ENCODE data around the gene RBM26. TPM values are rescaled to one million over a fixed set of nuclear protein-coding genes. Genes with fewer than 3 reads are reported as not detected.

RBM26 gene
- total RNA-seq, 3 donors from 2014 or later: 58.2 to 65.1 (median 63.6) TPM

DNA sequence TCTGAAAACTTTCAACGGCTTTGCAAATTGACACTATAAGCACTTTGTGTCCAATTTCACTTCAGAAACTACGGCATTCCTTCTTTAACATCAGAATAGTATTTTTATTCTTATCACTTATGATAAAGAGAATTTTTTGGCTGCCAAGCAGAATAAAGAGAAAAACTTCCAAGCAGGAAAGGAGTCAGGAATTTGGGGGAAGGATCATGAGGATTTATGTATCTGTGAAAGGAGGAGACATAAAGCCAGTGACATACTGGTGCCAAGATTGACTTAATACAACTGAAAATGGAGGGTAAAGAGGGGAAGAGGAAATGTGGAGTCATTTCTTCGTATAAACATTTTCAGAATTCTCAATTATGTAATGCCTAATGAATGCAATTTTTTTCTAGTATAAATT, 94.7 kb downstream of the RBM26 start:
- Mint-ChIP-seq H3K4me1 (ENCODE audit: low read depth) (no peaks in the 10 kb centered on the region), H3K27me3 (ENCODE audit: low read depth) (no peaks in the 10 kb centered on the region), H3K9me3 (no peaks in the 10 kb centered on the region), H3K4me3 (no peak overlapping the region), H3K36me3 (ENCODE audit: insufficient read depth) (peaks cover 7% of the 10 kb centered on the region)
- DNase-seq: no peak
- no peak for ATAC-seq

DNA sequence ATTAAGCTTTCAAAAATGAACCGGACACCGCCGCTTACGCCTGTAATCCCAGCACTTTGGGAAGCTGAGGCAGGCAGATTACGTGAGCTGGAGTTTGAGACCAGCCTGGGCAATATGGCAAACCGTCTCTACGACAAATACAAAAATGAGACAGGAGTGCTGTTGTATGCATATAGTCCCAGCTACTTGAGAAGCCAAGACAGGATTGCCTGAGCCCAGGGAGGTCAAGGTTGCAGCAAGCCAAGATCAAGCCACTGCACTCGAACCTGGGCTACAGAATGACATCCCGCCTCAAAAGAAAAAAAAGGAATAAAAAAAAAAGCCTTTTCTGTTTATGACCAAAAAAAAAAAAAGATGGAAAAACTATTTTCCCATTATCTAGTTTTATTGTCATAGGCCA, 96.4 kb downstream of the RBM26 start:
- Mint-ChIP-seq H3K9me3 (no peaks in the 10 kb centered on the region), H3K4me3 (no peak overlapping the region), H3K36me3 (ENCODE audit: insufficient read depth) (peaks cover 5% of the 10 kb centered on the region), H3K27me3 (ENCODE audit: low read depth) (no peaks in the 10 kb centered on the region), H3K4me1 (ENCODE audit: low read depth) (no peaks in the 10 kb centered on the region)
- DNase-seq (no peak), ATAC-seq (no peak)

DNA sequence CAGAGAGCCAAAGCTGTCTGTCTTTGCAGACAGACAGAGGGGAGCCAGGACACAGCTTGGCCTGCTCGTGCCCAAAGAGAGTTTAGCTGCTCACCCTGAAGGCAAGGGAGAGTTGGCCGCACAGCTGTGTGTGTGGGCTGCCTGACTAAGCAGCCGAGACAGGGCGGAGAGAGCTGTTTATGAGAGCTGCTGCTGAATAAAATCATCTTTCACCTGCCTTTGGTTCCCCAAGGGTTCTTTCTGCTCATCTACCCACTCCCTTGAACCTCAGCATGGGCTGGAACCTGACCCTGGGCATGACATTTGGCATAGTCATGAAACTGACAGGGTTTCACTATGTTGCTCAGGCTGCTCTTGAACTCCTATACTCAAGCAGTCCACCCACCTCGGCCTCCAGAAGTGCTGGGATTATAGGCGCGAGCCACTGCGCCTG, 98.2 kb downstream of the RBM26 start:
- Mint-ChIP-seq H3K27me3 (ENCODE audit: low read depth) (peaks cover 3% of the 10 kb centered on the region), H3K9me3 (no peaks in the 10 kb centered on the region), H3K4me3 (no peak overlapping the region), H3K36me3 (ENCODE audit: insufficient read depth) (peaks cover 2% of the 10 kb centered on the region), H3K4me1 (ENCODE audit: low read depth) (no peaks in the 10 kb centered on the region)
- DNase-seq (no peak), ATAC-seq (peak; percentile 43 to 60)

DNA sequence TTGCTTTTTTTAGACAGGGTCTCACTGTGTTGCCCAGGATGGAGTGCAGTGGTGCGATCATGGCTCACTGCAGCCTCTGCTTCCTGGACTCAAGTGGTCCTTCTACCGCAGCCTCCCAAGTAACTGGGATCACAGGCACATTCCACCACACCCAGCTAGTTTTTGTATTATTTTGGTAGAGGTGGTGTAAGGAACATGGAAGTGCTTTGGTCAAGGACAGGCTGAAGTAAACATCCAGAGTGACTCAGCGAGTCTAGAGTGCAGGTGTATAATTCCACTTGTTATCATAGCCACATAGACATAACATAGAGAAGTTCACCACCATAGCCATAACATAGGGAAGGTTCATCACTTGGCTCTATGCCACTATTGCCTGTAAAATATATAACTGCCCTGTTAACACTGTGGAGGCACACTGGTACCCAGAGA, 98.6 kb downstream of the RBM26 start:
- peaks cover 2% of the 10 kb centered on the region for H3K36me3 Mint-ChIP-seq (ENCODE audit: insufficient read depth)
- ATAC-seq (peak; percentile 14 to 18), DNase-seq (no peak)
- H3K9me3 Mint-ChIP-seq: no peaks in the 10 kb centered on the region
- no peak overlapping the region for H3K4me3 Mint-ChIP-seq
- peaks cover 7% of the 10 kb centered on the region for H3K27me3 Mint-ChIP-seq (ENCODE audit: low read depth)
- H3K4me1 Mint-ChIP-seq (ENCODE audit: low read depth): no peaks in the 10 kb centered on the region

DNA sequence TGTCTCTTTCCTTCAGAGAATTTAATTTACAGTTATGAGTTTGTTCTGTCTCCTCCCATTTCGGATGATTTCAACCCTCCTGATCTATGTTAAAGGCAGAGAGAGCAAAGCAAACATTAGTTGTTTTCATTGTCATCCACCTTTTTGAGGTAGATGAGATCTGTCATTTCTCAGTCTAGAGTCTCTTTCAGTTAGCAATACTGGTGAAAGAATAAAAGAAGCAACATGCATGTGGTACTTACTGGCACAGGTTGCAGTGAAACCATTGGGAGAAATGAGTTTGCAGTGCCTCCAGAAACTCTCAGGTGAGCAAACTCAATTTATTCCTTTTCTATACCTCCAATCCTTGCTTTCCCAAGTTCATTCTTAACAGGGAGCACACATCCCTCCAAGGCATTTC, 99.4 kb downstream of the RBM26 start:
- DNase-seq (no peak), ATAC-seq (no peak)
- H3K4me3 Mint-ChIP-seq: no peak overlapping the region
- peaks cover 2% of the 10 kb centered on the region for H3K36me3 Mint-ChIP-seq (ENCODE audit: insufficient read depth)
- H3K27me3 Mint-ChIP-seq (ENCODE audit: low read depth): peaks cover 10% of the 10 kb centered on the region
- no peaks in the 10 kb centered on the region for H3K4me1 Mint-ChIP-seq (ENCODE audit: low read depth)
- H3K9me3 Mint-ChIP-seq: no peaks in the 10 kb centered on the region

DNA sequence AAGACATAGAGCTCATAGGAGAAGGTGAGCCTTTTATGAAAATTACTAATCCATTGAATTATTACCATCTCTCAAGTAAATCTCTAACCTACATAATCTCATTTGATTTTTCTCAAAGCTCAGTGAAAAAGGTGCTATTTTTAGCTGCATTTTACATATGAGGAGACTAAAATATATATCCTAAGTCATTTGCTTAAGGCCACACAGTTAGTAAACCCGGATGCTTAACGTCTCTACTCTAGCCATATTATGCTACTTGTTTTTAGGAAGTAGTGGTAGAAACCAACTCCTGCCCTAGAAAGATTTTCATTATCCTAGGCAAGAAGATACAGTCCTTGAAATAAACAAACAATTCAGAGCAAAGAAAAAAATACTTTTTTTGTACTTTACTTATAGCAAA, 108.9 kb downstream of the RBM26 start:
- DNase-seq (no peak), ATAC-seq (no peak)
- Mint-ChIP-seq H3K36me3 (ENCODE audit: insufficient read depth) (no peaks in the 10 kb centered on the region), H3K9me3 (no peaks in the 10 kb centered on the region), H3K27me3 (ENCODE audit: low read depth) (peaks cover 11% of the 10 kb centered on the region), H3K4me1 (ENCODE audit: low read depth) (no peaks in the 10 kb centered on the region), H3K4me3 (no peak overlapping the region)

DNA sequence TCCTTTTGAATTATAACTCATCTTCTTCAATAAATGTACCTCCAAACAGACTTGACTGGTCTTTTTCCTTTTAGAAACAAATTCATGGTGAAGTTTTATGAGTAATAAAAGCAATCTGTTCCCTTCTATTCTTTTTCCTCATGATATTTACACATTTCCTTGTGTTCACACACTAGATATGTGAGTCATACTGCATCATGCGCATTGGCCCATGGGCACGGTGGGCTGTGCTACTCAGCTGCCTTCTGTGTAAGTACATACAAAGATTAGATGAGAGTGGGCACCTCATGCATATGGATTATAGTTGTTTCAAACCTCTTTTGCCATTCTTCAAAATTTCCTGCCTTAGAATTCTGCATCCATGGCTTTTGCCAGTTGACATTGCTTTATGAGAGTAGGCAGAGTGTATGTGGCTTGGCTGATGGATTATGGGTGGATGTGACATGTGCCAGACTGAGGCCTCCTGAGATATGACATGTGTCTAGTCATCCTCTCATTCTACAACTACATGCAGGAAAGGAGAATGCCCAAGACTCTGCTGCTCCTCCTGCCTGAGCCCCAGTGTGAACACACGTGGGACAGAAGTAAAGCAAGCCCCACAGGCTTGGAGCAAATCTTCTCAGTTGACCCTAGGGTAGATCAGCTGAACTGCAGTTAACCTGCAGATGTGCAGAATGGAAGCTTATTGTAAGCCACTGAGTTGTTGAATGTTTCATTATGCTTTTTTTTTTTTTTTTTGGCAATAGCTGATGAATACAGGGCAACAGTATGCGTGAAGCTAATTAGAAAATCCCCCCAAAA, 109.9 kb downstream of the RBM26 start:
- no peak for ATAC-seq

DNA sequence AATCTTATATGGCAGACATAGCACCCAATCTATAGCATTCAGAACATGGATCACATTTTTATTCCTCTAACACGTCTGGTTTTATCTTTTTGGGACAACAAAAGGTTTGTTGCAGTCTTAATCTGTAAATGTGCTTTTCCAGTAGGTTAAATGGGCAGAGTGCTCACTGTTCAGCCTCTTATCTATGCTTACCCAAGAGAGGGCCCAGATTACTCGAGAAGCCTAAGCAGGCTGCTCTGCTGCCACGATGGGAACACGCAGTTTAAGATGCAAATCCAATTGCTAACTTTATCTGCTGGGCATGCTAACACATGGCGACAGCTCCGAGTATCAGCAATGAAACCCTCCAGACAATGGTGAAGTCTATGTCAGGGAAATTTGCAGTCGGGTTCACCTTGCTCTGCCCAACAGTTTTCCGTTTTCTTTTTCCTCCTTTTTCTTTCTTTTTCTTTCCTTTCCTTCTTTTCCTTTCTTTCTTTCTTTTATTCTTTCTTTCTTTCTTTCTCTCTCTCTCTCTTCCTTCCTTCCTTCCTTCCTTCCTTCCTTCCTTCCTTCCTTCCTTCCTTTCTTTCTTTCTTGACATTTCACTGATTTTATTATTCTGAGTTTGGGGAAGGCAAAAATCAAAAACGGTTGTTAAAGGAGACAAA, 115.3 kb downstream of the RBM26 start:
- no peaks in the 10 kb centered on the region for H3K9me3 Mint-ChIP-seq
- H3K36me3 Mint-ChIP-seq (ENCODE audit: insufficient read depth): no peaks in the 10 kb centered on the region
- no peak overlapping the region for H3K4me3 Mint-ChIP-seq
- H3K4me1 Mint-ChIP-seq (ENCODE audit: low read depth): no peaks in the 10 kb centered on the region
- peaks cover 1% of the 10 kb centered on the region for H3K27me3 Mint-ChIP-seq (ENCODE audit: low read depth)
- DNase-seq: no peak
- ATAC-seq: no peak

More for the DNA sequence above, 109.9 kb downstream of the RBM26 start:
- Mint-ChIP-seq H3K27me3 (ENCODE audit: low read depth) (peaks cover 7% of the 10 kb centered on the region), H3K4me3 (no peak overlapping the region), H3K4me1 (ENCODE audit: low read depth) (no peaks in the 10 kb centered on the region), H3K9me3 (no peaks in the 10 kb centered on the region), H3K36me3 (ENCODE audit: insufficient read depth) (no peaks in the 10 kb centered on the region)
- no peak for DNase-seq

DNA sequence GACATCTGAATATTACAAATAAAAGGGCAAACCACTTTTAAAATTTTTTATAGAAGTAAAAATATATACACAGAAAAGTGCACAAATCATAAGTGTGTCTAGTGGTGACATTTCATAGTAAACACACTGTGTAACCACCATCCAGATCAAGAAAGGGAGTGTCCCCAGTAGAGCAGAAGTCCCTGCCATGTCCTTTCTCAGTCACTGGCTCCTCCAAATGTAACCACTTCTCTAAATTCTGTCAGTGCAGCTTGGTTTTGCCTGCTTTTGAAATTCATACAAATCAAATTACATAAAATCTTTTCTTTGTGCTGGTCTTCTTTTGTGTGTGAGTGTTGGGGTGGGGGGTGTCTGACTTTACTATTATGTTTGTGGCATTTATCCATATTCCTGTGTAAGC, 116.5 kb downstream of the RBM26 start:
- Mint-ChIP-seq H3K4me1 (ENCODE audit: low read depth) (no peaks in the 10 kb centered on the region), H3K36me3 (ENCODE audit: insufficient read depth) (no peaks in the 10 kb centered on the region), H3K9me3 (no peaks in the 10 kb centered on the region), H3K4me3 (no peak overlapping the region), H3K27me3 (ENCODE audit: low read depth) (no peaks in the 10 kb centered on the region)
- no peak for ATAC-seq
- no peak for DNase-seq

DNA sequence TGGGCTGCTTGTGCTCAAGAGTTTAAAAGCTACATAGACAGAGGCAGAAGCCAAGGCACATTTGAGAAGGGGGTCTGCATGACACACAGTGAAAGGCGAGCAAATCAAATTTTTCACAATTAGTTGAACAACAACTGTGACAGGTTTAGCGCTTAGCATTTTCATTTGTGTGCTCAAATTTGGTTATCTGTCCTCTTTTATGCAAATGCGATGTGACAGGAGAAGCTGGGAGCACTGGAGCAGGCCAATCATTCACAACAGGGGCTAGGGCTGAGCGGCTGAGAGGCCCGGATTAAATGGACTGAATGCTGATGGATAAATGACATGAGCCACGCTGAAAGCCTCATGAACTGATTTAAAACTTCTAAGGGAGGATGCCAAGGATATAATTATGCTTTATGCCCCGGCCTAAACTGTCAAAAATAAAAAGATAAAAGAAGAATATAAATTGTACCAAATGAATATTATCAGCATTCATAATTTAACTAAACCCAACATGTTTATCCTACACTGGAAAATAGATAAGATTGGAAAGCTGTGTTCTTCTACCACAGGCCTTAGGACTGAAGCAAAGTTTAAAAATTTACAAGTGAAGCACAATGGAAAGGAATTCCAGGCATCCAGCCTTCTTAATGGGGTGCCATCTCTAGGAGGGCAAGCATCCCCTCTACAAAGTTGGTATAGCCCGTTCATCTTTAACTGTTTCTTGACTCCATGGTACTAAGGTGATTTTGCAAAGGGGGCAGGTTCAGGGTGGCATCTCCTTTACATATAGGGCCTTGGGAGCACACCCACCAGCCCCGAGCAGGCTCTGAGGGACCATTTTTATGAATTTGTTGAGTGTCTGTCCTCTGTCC, 117.9 kb downstream of the RBM26 start:
- Mint-ChIP-seq H3K27me3 (ENCODE audit: low read depth) (no peaks in the 10 kb centered on the region), H3K4me1 (ENCODE audit: low read depth) (no peaks in the 10 kb centered on the region), H3K36me3 (ENCODE audit: insufficient read depth) (no peaks in the 10 kb centered on the region), H3K9me3 (no peaks in the 10 kb centered on the region), H3K4me3 (no peak overlapping the region)
- DNase-seq (no peak), ATAC-seq (no peak)

DNA sequence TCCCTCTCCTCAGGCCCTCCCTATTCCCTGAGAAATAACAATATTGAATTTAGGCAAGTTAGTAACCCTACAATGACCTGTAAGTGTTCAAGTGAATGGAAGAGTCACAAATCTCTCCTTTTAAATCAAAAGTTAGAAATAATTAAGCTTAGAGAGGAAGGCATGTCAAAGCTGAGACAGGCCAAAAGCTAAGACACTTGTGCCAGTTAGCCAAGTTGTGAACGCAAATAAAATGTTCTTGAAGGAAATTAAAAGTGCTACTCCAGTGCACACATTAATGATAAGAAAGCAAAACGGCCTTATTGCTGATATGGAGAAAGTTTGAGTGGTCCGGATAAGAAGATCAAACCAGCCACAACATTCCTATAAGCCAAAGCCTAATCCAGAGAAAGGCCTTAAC, 120.9 kb downstream of the RBM26 start:
- DNase-seq: no peak
- Mint-ChIP-seq H3K4me1 (ENCODE audit: low read depth) (no peaks in the 10 kb centered on the region), H3K9me3 (no peaks in the 10 kb centered on the region), H3K36me3 (ENCODE audit: insufficient read depth) (no peaks in the 10 kb centered on the region), H3K4me3 (no peak overlapping the region), H3K27me3 (ENCODE audit: low read depth) (no peaks in the 10 kb centered on the region)
- ATAC-seq: no peak

DNA sequence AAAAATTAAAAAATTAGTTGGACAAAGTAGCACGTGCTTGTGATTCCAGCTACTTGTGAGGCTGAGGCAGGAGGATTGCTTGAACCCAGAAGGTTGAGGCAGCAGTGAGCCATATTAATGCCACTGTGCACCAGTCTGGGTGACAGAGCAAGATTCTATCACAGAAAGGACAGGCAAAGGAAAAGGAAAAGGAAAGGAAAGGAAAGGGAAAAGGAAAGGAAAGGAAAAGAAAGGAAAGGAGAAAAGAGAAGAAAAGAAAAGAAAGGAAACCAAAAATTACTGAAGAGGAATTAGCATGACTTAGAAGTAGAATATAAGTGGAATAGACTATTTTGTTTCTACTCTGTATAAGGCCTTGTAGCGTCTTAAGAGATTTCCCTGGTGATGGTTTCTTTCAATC, 122.3 kb downstream of the RBM26 start:
- Mint-ChIP-seq H3K4me1 (ENCODE audit: low read depth) (no peaks in the 10 kb centered on the region), H3K27me3 (ENCODE audit: low read depth) (no peaks in the 10 kb centered on the region), H3K4me3 (no peak overlapping the region), H3K36me3 (ENCODE audit: insufficient read depth) (no peaks in the 10 kb centered on the region), H3K9me3 (no peaks in the 10 kb centered on the region)
- ATAC-seq: no peak
- no peak for DNase-seq

DNA sequence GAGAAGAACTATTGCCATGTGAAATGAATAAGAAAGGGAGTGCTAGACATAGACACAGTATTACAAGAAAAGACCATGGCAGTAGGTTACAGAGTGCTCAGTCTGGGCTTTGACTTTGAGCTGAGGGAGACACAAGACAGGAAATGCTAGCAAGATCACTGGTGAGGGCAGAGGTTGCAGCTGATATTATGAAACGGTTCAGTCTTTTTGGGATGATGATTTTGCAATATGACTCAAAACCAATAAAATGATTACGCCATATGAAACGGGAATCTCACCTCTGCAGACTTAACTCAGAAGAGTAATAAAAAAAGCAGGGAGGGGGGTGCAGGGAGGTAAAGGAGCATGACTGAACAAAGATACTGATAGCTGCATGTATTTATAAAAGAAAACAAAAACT, 123.1 kb downstream of the RBM26 start:
- H3K36me3 Mint-ChIP-seq (ENCODE audit: insufficient read depth): no peaks in the 10 kb centered on the region
- no peaks in the 10 kb centered on the region for H3K4me1 Mint-ChIP-seq (ENCODE audit: low read depth)
- H3K27me3 Mint-ChIP-seq (ENCODE audit: low read depth): no peaks in the 10 kb centered on the region
- no peaks in the 10 kb centered on the region for H3K9me3 Mint-ChIP-seq
- no peak for ATAC-seq
- no peak overlapping the region for H3K4me3 Mint-ChIP-seq
- no peak for DNase-seq

DNA sequence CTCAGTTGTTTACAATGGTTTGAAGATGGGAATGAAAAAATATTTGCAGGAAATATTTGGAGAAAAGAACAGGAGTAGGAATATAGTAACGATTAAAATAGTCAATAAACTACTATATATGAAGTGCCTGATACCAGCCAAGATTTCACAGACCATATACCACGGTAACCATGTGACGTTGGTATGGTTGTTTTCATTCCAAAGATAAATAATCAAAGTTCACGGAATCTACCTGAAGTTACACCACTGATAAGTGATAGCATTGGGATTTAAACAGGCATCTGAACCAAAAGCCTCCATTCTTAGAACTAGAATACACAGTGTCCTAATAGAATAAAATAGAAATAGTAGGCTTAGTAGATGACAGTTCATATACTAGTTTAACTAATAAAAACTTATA, 123.5 kb downstream of the RBM26 start:
- Mint-ChIP-seq H3K9me3 (no peaks in the 10 kb centered on the region), H3K4me3 (no peak overlapping the region), H3K27me3 (ENCODE audit: low read depth) (no peaks in the 10 kb centered on the region), H3K4me1 (ENCODE audit: low read depth) (no peaks in the 10 kb centered on the region), H3K36me3 (ENCODE audit: insufficient read depth) (no peaks in the 10 kb centered on the region)
- DNase-seq (no peak), ATAC-seq (no peak)
